A549 (cell line): ENCODE data around the gene SLC36A3.

Source experiments
- CBX8 ChIP-seq: fragments of 200-600 bp; sonication (generic); IDR thresholded peaks from 2 replicates; pipeline ENCODE4 v1.6.1; 2016
- CEBPB ChIP-seq, 2 experiments: fragments of >200 bp in 1 of 2; sonication (Bioruptor Twin) in 1 of 2; formaldehyde crosslinking in 1 of 2; IDR thresholded peaks; 2 replicates each; pipeline ENCODE4 v1.6.1; 2012 to 2016
- EP300 ChIP-seq, 2 experiments: fragments of >200 bp; sonication (Bioruptor Twin); formaldehyde crosslinking; IDR thresholded peaks; 2 replicates in 1 of 2; 3 replicates in 1 of 2; pipeline ENCODE4 v1.6.1; 2016 to 2017
- MAZ ChIP-seq: fragments of 150-350 bp; IDR thresholded peaks from 2 replicates; pipeline ENCODE4 v1.6.1; 2014; ENCODE audit warnings: antibody characterized with exemption, low read depth, low read length, borderline replicate concordance
- NR3C1 ChIP-seq: fragments of >200 bp; sonication (Bioruptor Twin); formaldehyde crosslinking; IDR thresholded peaks from 3 replicates; pipeline ENCODE4 v1.6.1; 2017
- POLR2A ChIP-seq: IDR thresholded peaks from 2 replicates; pipeline ENCODE4 v1.6.1; 2012; ENCODE audit warnings: mild to moderate bottlenecking, low read length
- TF ChIP-seq, protein P1 (sequence below): fragments of >200 bp; sonication (Bioruptor Twin); formaldehyde crosslinking; IDR thresholded peaks from 3 replicates; pipeline ENCODE4 v1.5.1; 2016
- TF ChIP-seq, protein P2 (sequence below): fragments of >200 bp; sonication (Bioruptor Twin); formaldehyde crosslinking; IDR thresholded peaks from 2 replicates; pipeline ENCODE4 v1.6.1; 2016
- TF ChIP-seq, protein P3 (sequence below): fragments of 450-650 bp; IDR thresholded peaks from 2 replicates; pipeline ENCODE4 v1.6.1; 2014; ENCODE audit warnings: antibody characterized with exemption
- TF ChIP-seq, protein P4 (sequence below): fragments of >200 bp; sonication (Bioruptor Twin); formaldehyde crosslinking; IDR thresholded peaks from 3 replicates; pipeline ENCODE4 v1.6.1; 2016
- TF ChIP-seq, protein P5 (sequence below): IDR thresholded peaks from 2 replicates; pipeline ENCODE4 v1.6.1; 2012
- TF ChIP-seq, protein P6 (sequence below): fragments of 150-350 bp; IDR thresholded peaks from 2 replicates; pipeline ENCODE4 v1.6.1; 2014; ENCODE audit warnings: low read depth, mild to moderate bottlenecking, low read length

DNA sequence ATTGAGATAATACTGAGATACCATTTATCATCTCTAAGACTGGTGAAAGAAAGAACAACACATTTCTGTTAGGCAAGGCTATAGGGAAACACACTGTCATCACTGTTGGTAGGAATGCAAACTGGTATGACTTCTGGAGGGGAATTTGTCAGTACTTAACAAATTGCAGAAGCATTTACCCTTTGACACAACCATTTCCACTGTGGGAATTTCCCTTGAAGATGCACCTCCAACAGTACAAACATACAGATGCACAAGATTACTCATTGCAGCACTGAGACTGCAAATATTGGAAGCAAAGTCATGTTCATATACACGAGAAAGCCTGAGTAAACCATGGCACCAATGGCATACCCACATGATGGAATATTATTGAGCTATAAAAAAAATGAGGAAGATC lies 33.0 kb downstream of the SLC36A3 start:
- TF ChIP-seq, protein P1, sequence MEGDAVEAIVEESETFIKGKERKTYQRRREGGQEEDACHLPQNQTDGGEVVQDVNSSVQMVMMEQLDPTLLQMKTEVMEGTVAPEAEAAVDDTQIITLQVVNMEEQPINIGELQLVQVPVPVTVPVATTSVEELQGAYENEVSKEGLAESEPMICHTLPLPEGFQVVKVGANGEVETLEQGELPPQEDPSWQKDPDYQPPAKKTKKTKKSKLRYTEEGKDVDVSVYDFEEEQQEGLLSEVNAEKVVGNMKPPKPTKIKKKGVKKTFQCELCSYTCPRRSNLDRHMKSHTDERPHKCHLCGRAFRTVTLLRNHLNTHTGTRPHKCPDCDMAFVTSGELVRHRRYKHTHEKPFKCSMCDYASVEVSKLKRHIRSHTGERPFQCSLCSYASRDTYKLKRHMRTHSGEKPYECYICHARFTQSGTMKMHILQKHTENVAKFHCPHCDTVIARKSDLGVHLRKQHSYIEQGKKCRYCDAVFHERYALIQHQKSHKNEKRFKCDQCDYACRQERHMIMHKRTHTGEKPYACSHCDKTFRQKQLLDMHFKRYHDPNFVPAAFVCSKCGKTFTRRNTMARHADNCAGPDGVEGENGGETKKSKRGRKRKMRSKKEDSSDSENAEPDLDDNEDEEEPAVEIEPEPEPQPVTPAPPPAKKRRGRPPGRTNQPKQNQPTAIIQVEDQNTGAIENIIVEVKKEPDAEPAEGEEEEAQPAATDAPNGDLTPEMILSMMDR: no peak
- TF ChIP-seq, protein P2, sequence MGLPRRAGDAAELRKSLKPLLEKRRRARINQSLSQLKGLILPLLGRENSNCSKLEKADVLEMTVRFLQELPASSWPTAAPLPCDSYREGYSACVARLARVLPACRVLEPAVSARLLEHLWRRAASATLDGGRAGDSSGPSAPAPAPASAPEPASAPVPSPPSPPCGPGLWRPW: no peak
- TF ChIP-seq POLR2A (no peak), CBX8 (no peak), EP300 (IDR thresholded peaks at IDR 0.05) (no peak), CEBPB (IDR thresholded peaks at IDR 0.05) (no peak), MAZ (no peak), NR3C1 (no peak)
- TF ChIP-seq, protein P3, sequence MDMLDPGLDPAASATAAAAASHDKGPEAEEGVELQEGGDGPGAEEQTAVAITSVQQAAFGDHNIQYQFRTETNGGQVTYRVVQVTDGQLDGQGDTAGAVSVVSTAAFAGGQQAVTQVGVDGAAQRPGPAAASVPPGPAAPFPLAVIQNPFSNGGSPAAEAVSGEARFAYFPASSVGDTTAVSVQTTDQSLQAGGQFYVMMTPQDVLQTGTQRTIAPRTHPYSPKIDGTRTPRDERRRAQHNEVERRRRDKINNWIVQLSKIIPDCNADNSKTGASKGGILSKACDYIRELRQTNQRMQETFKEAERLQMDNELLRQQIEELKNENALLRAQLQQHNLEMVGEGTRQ: no peak
- TF ChIP-seq, protein P4, sequence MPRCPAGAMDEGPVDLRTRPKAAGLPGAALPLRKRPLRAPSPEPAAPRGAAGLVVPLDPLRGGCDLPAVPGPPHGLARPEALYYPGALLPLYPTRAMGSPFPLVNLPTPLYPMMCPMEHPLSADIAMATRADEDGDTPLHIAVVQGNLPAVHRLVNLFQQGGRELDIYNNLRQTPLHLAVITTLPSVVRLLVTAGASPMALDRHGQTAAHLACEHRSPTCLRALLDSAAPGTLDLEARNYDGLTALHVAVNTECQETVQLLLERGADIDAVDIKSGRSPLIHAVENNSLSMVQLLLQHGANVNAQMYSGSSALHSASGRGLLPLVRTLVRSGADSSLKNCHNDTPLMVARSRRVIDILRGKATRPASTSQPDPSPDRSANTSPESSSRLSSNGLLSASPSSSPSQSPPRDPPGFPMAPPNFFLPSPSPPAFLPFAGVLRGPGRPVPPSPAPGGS: no peak
- TF ChIP-seq, protein P5, sequence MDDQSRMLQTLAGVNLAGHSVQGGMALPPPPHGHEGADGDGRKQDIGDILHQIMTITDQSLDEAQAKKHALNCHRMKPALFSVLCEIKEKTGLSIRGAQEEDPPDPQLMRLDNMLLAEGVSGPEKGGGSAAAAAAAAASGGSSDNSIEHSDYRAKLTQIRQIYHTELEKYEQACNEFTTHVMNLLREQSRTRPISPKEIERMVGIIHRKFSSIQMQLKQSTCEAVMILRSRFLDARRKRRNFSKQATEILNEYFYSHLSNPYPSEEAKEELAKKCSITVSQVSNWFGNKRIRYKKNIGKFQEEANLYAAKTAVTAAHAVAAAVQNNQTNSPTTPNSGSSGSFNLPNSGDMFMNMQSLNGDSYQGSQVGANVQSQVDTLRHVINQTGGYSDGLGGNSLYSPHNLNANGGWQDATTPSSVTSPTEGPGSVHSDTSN: no peak
- TF ChIP-seq, protein P6, sequence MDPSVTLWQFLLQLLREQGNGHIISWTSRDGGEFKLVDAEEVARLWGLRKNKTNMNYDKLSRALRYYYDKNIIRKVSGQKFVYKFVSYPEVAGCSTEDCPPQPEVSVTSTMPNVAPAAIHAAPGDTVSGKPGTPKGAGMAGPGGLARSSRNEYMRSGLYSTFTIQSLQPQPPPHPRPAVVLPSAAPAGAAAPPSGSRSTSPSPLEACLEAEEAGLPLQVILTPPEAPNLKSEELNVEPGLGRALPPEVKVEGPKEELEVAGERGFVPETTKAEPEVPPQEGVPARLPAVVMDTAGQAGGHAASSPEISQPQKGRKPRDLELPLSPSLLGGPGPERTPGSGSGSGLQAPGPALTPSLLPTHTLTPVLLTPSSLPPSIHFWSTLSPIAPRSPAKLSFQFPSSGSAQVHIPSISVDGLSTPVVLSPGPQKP: no peak
